ENCODE measurements around the gene PFN3.

PFN3 gene

DNA sequence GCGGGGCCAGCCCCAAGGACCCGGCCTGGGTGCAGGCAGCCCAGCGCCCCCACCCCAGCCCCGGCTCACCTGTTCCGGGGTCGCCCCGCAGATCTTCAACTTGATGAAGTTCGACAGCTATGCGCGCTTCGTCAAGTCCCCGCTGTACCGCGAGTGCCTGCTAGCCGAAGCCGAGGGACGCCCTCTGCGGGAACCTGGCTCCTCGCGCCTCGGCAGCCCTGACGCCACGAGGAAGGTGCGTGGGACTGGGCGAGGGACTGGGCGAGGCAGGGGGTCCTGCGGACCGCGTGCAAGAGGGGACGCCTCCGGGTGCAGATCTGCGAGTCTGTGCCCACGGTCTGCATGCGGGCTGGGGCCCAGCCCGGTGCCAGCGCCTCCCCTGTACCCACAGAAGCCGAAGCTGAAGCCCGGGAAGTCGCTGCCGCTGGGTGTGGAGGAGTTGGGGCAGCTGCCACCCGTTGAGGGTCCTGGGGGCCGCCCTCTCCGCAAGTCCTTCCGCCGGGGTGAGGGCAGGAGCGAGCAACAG, 33.1 kb downstream of the PFN3 start:
- DNase-seq (ENCODE audit: low read depth in 1 of 2, low spot score in 1 of 2): no peak
- no peak overlapping the region for H3K27ac ChIP-seq (replicated peaks)
- TF ChIP-seq, protein P1, sequence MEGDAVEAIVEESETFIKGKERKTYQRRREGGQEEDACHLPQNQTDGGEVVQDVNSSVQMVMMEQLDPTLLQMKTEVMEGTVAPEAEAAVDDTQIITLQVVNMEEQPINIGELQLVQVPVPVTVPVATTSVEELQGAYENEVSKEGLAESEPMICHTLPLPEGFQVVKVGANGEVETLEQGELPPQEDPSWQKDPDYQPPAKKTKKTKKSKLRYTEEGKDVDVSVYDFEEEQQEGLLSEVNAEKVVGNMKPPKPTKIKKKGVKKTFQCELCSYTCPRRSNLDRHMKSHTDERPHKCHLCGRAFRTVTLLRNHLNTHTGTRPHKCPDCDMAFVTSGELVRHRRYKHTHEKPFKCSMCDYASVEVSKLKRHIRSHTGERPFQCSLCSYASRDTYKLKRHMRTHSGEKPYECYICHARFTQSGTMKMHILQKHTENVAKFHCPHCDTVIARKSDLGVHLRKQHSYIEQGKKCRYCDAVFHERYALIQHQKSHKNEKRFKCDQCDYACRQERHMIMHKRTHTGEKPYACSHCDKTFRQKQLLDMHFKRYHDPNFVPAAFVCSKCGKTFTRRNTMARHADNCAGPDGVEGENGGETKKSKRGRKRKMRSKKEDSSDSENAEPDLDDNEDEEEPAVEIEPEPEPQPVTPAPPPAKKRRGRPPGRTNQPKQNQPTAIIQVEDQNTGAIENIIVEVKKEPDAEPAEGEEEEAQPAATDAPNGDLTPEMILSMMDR (IDR thresholded peaks at IDR 0.05; ENCODE audit: insufficient read depth, low read length): no peak
- no peak overlapping the region for H3K4me3 ChIP-seq (replicated peaks; ENCODE audit: insufficient read depth, low read length)
- H3K27me3 ChIP-seq (ENCODE audit: insufficient read depth, poor library complexity, severe bottlenecking): no peaks in the 10 kb centered on the region

DNA sequence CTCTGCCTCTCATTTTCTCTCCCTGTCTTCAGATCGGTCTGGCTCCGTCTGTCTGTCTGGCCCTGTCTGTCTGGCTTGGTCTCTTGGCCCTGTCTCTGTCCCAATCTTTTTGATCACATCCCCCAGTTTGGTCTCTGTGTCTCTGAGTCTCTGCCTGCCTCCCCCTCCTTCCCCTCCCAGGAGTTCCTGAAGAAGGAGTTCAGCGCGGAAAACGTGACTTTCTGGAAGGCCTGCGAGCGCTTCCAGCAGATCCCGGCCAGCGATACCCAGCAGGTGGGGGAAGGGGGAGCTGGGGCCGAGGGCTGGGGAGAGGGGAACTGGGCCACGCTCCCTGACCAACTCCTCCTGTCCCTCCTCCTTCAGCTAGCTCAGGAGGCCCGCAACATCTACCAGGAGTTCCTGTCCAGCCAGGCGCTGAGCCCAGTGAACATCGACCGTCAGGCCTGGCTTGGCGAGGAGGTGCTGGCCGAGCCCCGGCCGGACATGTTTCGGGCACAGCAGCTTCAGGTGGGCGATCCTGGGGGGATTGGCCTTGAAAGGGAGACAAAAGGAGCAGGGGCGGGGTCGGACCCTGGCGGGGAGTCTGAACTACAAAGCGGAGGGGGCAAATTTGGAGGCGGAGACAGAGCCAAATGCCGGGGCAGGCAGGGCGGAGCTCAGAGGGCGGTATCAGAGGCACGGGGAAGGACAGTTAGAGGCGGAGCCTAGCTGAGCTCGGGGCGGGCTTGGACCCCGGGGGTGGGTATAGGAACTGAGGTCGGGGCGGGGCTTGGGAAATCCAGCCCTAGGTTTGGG, 33.7 kb downstream of the PFN3 start:
- no peak overlapping the region for H3K27ac ChIP-seq (replicated peaks)
- H3K27me3 ChIP-seq (ENCODE audit: insufficient read depth, poor library complexity, severe bottlenecking): no peaks in the 10 kb centered on the region
- no peak for TF ChIP-seq POLR2AphosphoS5 (IDR thresholded peaks at IDR 0.05; ENCODE audit: low read depth)
- TF ChIP-seq GABPA (IDR thresholded peaks at IDR 0.05; ENCODE audit: low read depth): no peak
- TF ChIP-seq, protein P2, sequence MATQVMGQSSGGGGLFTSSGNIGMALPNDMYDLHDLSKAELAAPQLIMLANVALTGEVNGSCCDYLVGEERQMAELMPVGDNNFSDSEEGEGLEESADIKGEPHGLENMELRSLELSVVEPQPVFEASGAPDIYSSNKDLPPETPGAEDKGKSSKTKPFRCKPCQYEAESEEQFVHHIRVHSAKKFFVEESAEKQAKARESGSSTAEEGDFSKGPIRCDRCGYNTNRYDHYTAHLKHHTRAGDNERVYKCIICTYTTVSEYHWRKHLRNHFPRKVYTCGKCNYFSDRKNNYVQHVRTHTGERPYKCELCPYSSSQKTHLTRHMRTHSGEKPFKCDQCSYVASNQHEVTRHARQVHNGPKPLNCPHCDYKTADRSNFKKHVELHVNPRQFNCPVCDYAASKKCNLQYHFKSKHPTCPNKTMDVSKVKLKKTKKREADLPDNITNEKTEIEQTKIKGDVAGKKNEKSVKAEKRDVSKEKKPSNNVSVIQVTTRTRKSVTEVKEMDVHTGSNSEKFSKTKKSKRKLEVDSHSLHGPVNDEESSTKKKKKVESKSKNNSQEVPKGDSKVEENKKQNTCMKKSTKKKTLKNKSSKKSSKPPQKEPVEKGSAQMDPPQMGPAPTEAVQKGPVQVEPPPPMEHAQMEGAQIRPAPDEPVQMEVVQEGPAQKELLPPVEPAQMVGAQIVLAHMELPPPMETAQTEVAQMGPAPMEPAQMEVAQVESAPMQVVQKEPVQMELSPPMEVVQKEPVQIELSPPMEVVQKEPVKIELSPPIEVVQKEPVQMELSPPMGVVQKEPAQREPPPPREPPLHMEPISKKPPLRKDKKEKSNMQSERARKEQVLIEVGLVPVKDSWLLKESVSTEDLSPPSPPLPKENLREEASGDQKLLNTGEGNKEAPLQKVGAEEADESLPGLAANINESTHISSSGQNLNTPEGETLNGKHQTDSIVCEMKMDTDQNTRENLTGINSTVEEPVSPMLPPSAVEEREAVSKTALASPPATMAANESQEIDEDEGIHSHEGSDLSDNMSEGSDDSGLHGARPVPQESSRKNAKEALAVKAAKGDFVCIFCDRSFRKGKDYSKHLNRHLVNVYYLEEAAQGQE (IDR thresholded peaks at IDR 0.05; ENCODE audit: insufficient replicate concordance, low read depth): no peak
- no peak for TF ChIP-seq SPI1 (IDR thresholded peaks at IDR 0.05; ENCODE audit: borderline replicate concordance, low read depth)
- TF ChIP-seq, protein P1 (IDR thresholded peaks at IDR 0.05; ENCODE audit: insufficient read depth, low read length): no peak
- H3K4me3 ChIP-seq (replicated peaks; ENCODE audit: insufficient read depth, low read length): no peak overlapping the region
- DNase-seq (ENCODE audit: low read depth in 1 of 2, low spot score in 1 of 2): no peak

DNA sequence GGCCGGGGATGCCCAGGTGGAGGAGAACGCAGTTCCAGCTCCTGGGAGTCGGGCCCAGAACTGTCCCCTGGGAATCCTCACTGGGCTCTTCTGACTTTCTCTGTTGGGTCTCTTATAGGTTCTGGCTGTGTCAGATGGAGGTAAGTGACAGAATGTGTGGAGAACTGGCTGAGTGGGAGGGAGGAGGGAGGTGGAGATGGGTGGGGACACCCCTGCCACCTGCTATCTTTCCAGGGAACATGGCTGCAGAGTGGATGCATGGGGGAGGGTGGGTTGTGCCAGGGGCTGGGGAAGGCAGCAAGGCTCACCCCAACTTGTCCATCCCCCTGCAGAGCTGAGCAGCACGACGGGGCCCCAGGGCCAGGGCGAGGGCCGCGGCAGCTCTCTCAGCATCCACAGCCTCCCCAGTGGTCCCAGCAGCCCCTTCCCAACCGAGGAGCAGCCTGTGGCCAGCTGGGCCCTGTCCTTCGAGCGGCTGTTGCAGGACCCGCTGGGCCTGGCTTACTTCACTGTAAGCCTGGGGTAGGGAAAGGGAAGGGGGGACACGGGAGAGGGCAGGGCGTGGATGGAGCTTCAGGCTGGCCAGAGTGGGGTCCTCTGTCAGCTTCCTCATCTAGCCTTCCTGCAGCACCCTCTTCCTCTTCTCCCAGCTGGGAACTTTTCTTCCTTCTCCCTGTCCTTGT, 34.5 kb downstream of the PFN3 start:
- Histone ChIP-seq H3K27me3 (ENCODE audit: insufficient read depth, poor library complexity, severe bottlenecking) (no peaks in the 10 kb centered on the region), H3K27ac (replicated peaks) (no peak overlapping the region), H3K4me3 (replicated peaks; ENCODE audit: insufficient read depth, low read length) (no peak overlapping the region)
- DNase-seq (ENCODE audit: low read depth in 1 of 2, low spot score in 1 of 2): no peak
- TF ChIP-seq, protein P1 (IDR thresholded peaks at IDR 0.05; ENCODE audit: insufficient read depth, low read length): no peak
- no peak for TF ChIP-seq POLR2AphosphoS5 (IDR thresholded peaks at IDR 0.05; ENCODE audit: low read depth)
- TF ChIP-seq, protein P2 (IDR thresholded peaks at IDR 0.05; ENCODE audit: insufficient replicate concordance, low read depth): no peak
- TF ChIP-seq GABPA (IDR thresholded peaks at IDR 0.05; ENCODE audit: low read depth): no peak
- TF ChIP-seq SPI1 (IDR thresholded peaks at IDR 0.05; ENCODE audit: borderline replicate concordance, low read depth): no peak
